Activated CD4-positive, alpha-beta T cell treated with anti-CD3 and anti-CD28 coated beads, Interleukin-2, amount 50 U/mL, for 4 hours (primary cell): Measurements from ENCODE around the gene CENPP.
A peak's percentile ranks its signal among the peaks of the same experiment; 100 is the strongest.

Source experiments
- DNase-seq, 2 experiments: peaks; one replicate each; pipeline ENCODE4 v3.0.0-alpha.2; 2020

CENPP gene

GRCh38 chr9:92325269-92325990 is at the start of gene CENPP, which contains the start of gene NOL8:
Gene CENPP (plus strand): TSS chr9:92325953.
Gene NOL8 (minus strand): TSS chr9:92325350. CDS start chr9:92324161, 1,189 bp downstream.
- DNase-seq, result peak; percentile 76 to 79

- no peak for DNase-seq
These were observed 49.3 kb upstream of the CENPP start for GRCh38 chr9:92276331-92277032.

GRCh38 chr9:92278110-92278509 is 47.6 kb upstream of the CENPP start:
- no peak for DNase-seq

- DNase-seq, result no peak
These were observed 46.5 kb upstream of the CENPP start for GRCh38 chr9:92279302-92279701.

- DNase-seq, result no peak
These were observed 35.9 kb upstream of the CENPP start for GRCh38 chr9:92289708-92290390.

GRCh38 chr9:92290785-92291429 is 34.8 kb upstream of the CENPP start:
- DNase-seq, result no peak

GRCh38 chr9:92291577-92291976 is 34.2 kb upstream of the CENPP start:
- no peak for DNase-seq

- DNase-seq, result no peak
These were observed 33.2 kb upstream of the CENPP start for GRCh38 chr9:92292338-92293074.

- no peak for DNase-seq
These were observed 32.7 kb upstream of the CENPP start for GRCh38 chr9:92293075-92293354.

- peak; percentile 100 for DNase-seq
These were observed 32.1 kb upstream of the CENPP start, which contains the start of gene IARS1 for GRCh38 chr9:92293452-92294296. Gene IARS1 (minus strand): TSS chr9:92293697. CDS start chr9:92289419, 4,278 bp downstream.

GRCh38 chr9:92294297-92294676 is 31.5 kb upstream of the CENPP start:
- DNase-seq, result no peak

- no peak for DNase-seq
These were observed 30.4 kb upstream of the CENPP start for GRCh38 chr9:92295240-92295790.

- DNase-seq, result no peak
These were observed 29.9 kb upstream of the CENPP start for GRCh38 chr9:92295827-92296258.

GRCh38 chr9:92297611-92298010 is 28.1 kb upstream of the CENPP start:
- DNase-seq, result no peak

- no peak for DNase-seq
These were observed 27.7 kb upstream of the CENPP start for GRCh38 chr9:92298036-92298435.

- DNase-seq, result no peak
These were observed 26.6 kb upstream of the CENPP start for GRCh38 chr9:92299116-92299515.

GRCh38 chr9:92300936-92301335 is 24.8 kb upstream of the CENPP start:
- DNase-seq, result no peak

- DNase-seq, result no peak
These were observed 16.9 kb upstream of the CENPP start for GRCh38 chr9:92308893-92309292.

- no peak for DNase-seq
These were observed 15.2 kb upstream of the CENPP start for GRCh38 chr9:92310562-92310961.

- no peak for DNase-seq
These were observed 12.7 kb upstream of the CENPP start for GRCh38 chr9:92312887-92313623.

GRCh38 chr9:92313624-92314012 is 12.1 kb upstream of the CENPP start:
- no peak for DNase-seq
